Fibroblast of skin of back (primary cell): ENCODE results near the gene SLMAP.
A peak's percentile ranks its signal among the peaks of the same experiment; 100 is the strongest.
"Not testable (repeated sequence)": the region's sequence is repeated elsewhere in the genome, so short reads cannot be mapped to it uniquely, and the experiment has no call there.

Source experiments
- DNase-seq: peaks from one replicate; pipeline ENCODE4 v3.0.0-alpha.2; 2013

SLMAP gene

GRCh38 chr3:57832486-57832885 lies 76.4 kb downstream of the SLMAP start:
- no peak for DNase-seq

GRCh38 chr3:57832900-57833313 lies 76.8 kb downstream of the SLMAP start:
- DNase-seq, result no peak

GRCh38 chr3:57833763-57834162 lies 77.7 kb downstream of the SLMAP start:
- DNase-seq, result no peak

- no peak for DNase-seq
Observed at GRCh38 chr3:57837686-57838085, 81.6 kb downstream of the SLMAP start.

- no peak for DNase-seq
Observed at GRCh38 chr3:57838627-57839026, 82.5 kb downstream of the SLMAP start.

- no peak for DNase-seq
Observed at GRCh38 chr3:57840473-57840872, 84.4 kb downstream of the SLMAP start.

GRCh38 chr3:57841818-57842217 lies 85.7 kb downstream of the SLMAP start:
- DNase-seq, result no peak

GRCh38 chr3:57848177-57848738 lies 92.1 kb downstream of the SLMAP start:
- no peak for DNase-seq

GRCh38 chr3:57851304-57851703 lies 95.2 kb downstream of the SLMAP start:
- DNase-seq, result no peak

- DNase-seq, result peak; percentile 47
Observed at GRCh38 chr3:57852896-57853295, 96.8 kb downstream of the SLMAP start.

- DNase-seq, result peak; percentile 50
Observed at GRCh38 chr3:57855281-57855680, 99.2 kb downstream of the SLMAP start.

- DNase-seq, result peak; percentile 6
Observed at GRCh38 chr3:57855943-57856342, 99.8 kb downstream of the SLMAP start.

GRCh38 chr3:57856675-57857074 lies 100.6 kb downstream of the SLMAP start:
- peak; percentile 21 for DNase-seq

- no peak for DNase-seq
Observed at GRCh38 chr3:57862894-57863293, 106.8 kb downstream of the SLMAP start.

- DNase-seq, result no peak
Observed at GRCh38 chr3:57863380-57863779, 107.3 kb downstream of the SLMAP start.

- DNase-seq, result peak; percentile 59
Observed at GRCh38 chr3:57864853-57865252, 108.7 kb downstream of the SLMAP start.

- DNase-seq, result not testable (repeated sequence)
Observed at GRCh38 chr3:57869110-57869509, 113.0 kb downstream of the SLMAP start.

- peak; percentile 51 for DNase-seq
Observed at GRCh38 chr3:57872606-57873005, 116.5 kb downstream of the SLMAP start.

GRCh38 chr3:57876632-57877031 lies 120.5 kb downstream of the SLMAP start:
- no peak for DNase-seq

GRCh38 chr3:57877116-57877515 lies 121.0 kb downstream of the SLMAP start:
- DNase-seq, result peak; percentile 88

GRCh38 chr3:57884436-57884835 lies 128.3 kb downstream of the SLMAP start:
- not testable (repeated sequence) for DNase-seq

- DNase-seq, result peak; percentile 86
Observed at GRCh38 chr3:57889807-57890206, 133.7 kb downstream of the SLMAP start.

- DNase-seq, result peak; percentile 87
Observed at GRCh38 chr3:57890874-57891273, 134.8 kb downstream of the SLMAP start.

- DNase-seq, result peak; percentile 49
Observed at GRCh38 chr3:57892423-57892822, 136.3 kb downstream of the SLMAP start.

GRCh38 chr3:57893156-57893555 lies 137.0 kb downstream of the SLMAP start:
- no peak for DNase-seq
